HPDE6-E6E7 (cell line): ENCODE measurements around the gene RAB41.
A peak's percentile ranks its signal among the peaks of the same experiment; 100 is the strongest.
"Not testable (repeated sequence)": the region's sequence is repeated elsewhere in the genome, so short reads cannot be mapped to it uniquely, and the experiment has no call there.

Source experiments
- DNase-seq: peaks from one replicate; pipeline ENCODE4 v3.0.0; 2011; ENCODE audit warnings: missing footprints; ENCODE audit errors: extremely low spot score

Gene RAB41

GRCh38 chrX:70281951-70282350 is at the start of gene RAB41:
RAB41 (plus strand) TSS chrX:70282172; CDS start chrX:70282218, 46 bp downstream.
- DNase-seq, result no peak

- no peak for DNase-seq
Measured at GRCh38 chrX:70234355-70234754, 47.6 kb upstream of the RAB41 start, which contains the start of gene AWAT1. AWAT1 (plus strand) TSS chrX:70234655; CDS start chrX:70234696, 41 bp downstream.

- DNase-seq, result no peak
Measured at GRCh38 chrX:70240751-70241150, 41.2 kb upstream of the RAB41 start.

- DNase-seq, result no peak
Measured at GRCh38 chrX:70241501-70241900, 40.5 kb upstream of the RAB41 start.

- DNase-seq, result not testable (repeated sequence)
Measured at GRCh38 chrX:70243601-70244000, 38.4 kb upstream of the RAB41 start.

- DNase-seq, result no peak
Measured at GRCh38 chrX:70244881-70245280, 37.1 kb upstream of the RAB41 start.

GRCh38 chrX:70247252-70247651 is 34.7 kb upstream of the RAB41 start:
- no peak for DNase-seq

- DNase-seq, result no peak
Measured at GRCh38 chrX:70252491-70252890, 29.5 kb upstream of the RAB41 start.

GRCh38 chrX:70253377-70254062 is 28.5 kb upstream of the RAB41 start:
- peak; percentile 39 for DNase-seq

- DNase-seq, result no peak
Measured at GRCh38 chrX:70254063-70254400, 27.9 kb upstream of the RAB41 start.

GRCh38 chrX:70254909-70255308 is 27.1 kb upstream of the RAB41 start:
- no peak for DNase-seq

- DNase-seq, result no peak
Measured at GRCh38 chrX:70255452-70255851, 26.5 kb upstream of the RAB41 start.

- no peak for DNase-seq
Measured at GRCh38 chrX:70257423-70258288, 24.3 kb upstream of the RAB41 start.

- DNase-seq, result no peak
Measured at GRCh38 chrX:70260104-70260503, 21.9 kb upstream of the RAB41 start, which contains the start of gene P2RY4. P2RY4 (minus strand) TSS chrX:70260204; CDS start chrX:70259624, 580 bp downstream.

- DNase-seq, result peak; percentile 28
Measured at GRCh38 chrX:70262952-70263567, 18.9 kb upstream of the RAB41 start.

- DNase-seq, result no peak
Measured at GRCh38 chrX:70264784-70265183, 17.2 kb upstream of the RAB41 start.

- DNase-seq, result no peak
Measured at GRCh38 chrX:70268034-70268433, 13.9 kb upstream of the RAB41 start, which contains the start of gene ARR3. ARR3 (plus strand) TSS chrX:70268334; CDS start chrX:70269386, 1,052 bp downstream.

- DNase-seq, result not testable (repeated sequence)
Measured at GRCh38 chrX:70274029-70274428, 7.9 kb upstream of the RAB41 start.

GRCh38 chrX:70279081-70279480 is 2.9 kb upstream of the RAB41 start:
- no peak for DNase-seq

- no peak for DNase-seq
Measured at GRCh38 chrX:70280573-70280972, 1.4 kb upstream of the RAB41 start.

- no peak for DNase-seq
Measured at GRCh38 chrX:70289168-70289792, 7.3 kb downstream of the RAB41 start.
